Erythroblast (primary cell): ENCODE results near the gene B3GNT8.

Source experiments
- GATA1 ChIP-seq: IDR thresholded peaks from 2 replicates; pipeline ENCODE4 v1.6.1; 2011; ENCODE audit warnings: low read depth, mild to moderate bottlenecking, control low read depth, low read length, moderate library complexity
- POLR2A ChIP-seq: IDR thresholded peaks from 2 replicates; pipeline ENCODE4 v1.6.1; 2011; ENCODE audit warnings: mild to moderate bottlenecking, low read length

DNA sequence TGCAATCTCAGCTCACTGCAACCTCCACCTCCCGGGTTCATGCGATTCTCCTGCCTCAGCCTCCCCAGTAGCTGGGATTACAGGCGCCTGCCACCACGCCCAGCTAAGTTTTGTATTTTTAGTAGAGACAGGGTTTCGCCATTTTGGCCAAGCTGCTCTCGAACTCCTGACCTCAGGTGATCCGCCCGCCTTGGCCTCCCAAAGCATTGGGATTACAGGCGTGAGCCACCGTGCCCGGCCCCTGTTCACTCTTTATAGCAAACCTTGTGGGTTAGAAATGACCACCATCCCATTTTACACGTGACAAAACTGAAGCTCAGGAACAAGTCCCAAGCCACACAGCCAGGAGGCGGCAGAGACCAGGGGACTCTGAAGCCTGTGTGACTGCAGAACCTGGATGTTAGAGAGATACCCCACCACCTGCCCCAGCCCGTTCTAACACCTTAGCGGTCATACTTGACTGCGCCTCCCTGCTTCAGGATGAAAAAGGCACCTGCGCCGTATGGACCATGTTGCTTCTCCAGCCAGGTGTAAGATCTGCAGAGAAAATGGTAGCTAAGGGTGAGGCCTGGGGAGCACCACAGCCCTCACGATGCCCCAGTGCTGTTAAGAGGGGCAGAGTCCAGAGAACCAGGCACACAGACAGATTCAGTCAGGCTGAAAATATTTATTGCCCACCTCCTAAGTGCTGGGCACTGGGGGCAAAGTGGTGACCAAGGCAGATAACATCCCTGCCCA lies 8.9 kb upstream of the B3GNT8 start:
- TF ChIP-seq POLR2A, result no peak
- no peak for TF ChIP-seq GATA1
